Thyroid gland (tissue), 4 donors: ENCODE data around the gene EIF3J. TPM values are rescaled to one million over a fixed set of nuclear protein-coding genes. Genes with fewer than 3 reads are reported as not detected.

Source experiments
- DNase-seq, 2 donors: peaks; one replicate each; pipeline ENCODE4 v3.0.0-alpha.2; 2019
- H3K27ac ChIP-seq, 3 donors: fragments of 200-600 bp; sonication (generic); 1 replicate in 2 of 3; 2 replicates in 1 of 3; pipeline ENCODE4 v1.5.1; 2016 to 2019; ENCODE audit warnings: mild to moderate bottlenecking in 1 of 3, moderate library complexity in 1 of 3
- H3K27me3 ChIP-seq: fragments of 200-600 bp; sonication (generic); one replicate; pipeline ENCODE4 v1.5.1; 2019
- H3K36me3 ChIP-seq, 2 donors: fragments of 200-600 bp; sonication (generic); one replicate each; pipeline ENCODE4 v1.5.1; 2016 to 2019
- H3K4me1 ChIP-seq, 2 donors: fragments of 200-600 bp; sonication (generic); one replicate each; pipeline ENCODE4 v1.5.1; 2017 to 2019
- H3K4me3 ChIP-seq, 3 donors: fragments of 200-600 bp; sonication (generic); replicated peaks in 1 of 3; 1 replicate in 2 of 3; 2 replicates in 1 of 3; pipeline ENCODE4 v1.5.1; 2016; ENCODE audit warnings: mild to moderate bottlenecking in 1 of 3
- H3K9me3 ChIP-seq: fragments of 200-600 bp; sonication (generic); one replicate; pipeline ENCODE4 v1.5.1; 2017
- CTCF ChIP-seq, 6 experiments: fragments of 200-600 bp in 3 of 6; fragments of 450-650 bp in 3 of 6; sonication (generic) in 3 of 6; IDR thresholded peaks; one replicate each; pipeline ENCODE4 v1.5.1; 2016 to 2019; ENCODE audit warnings: antibody characterized with exemption in 6 of 6, mild to moderate bottlenecking in 2 of 6, inconsistent platforms in 1 of 6, moderate library complexity in 1 of 6
- POLR2A ChIP-seq, 2 donors: fragments of 450-650 bp; IDR thresholded peaks; one replicate each; pipeline ENCODE4 v1.6.1; 2017; ENCODE audit warnings: antibody characterized with exemption in 2 of 2, mild to moderate bottlenecking in 2 of 2, moderate library complexity in 1 of 2
- WGBS, 2 donors: methylation state at CpG; one replicate each; pipeline ENCODE4 v1.1.5; 2017; 5-methylcytosine and 5-hydroxymethylcytosine counted together
- intact Hi-C: fragments of 100-400 bp; cut with DNase I; formaldehyde crosslinking; loops from one replicate; pipeline ENCODE4 v1.15.1; 2023
- total RNA-seq, 4 donors: library from RNA; depleted of rRNA; stranded (reverse); fragments of >200 nt; gene quantifications; one replicate each; pipeline ENCODE4 v1.2.3, GENCODE V29; 2016

Gene EIF3J
- total RNA-seq, 4 donors from 2014 or later: 36.7 to 50.7 (median 39.3) TPM

- no peak overlapping the region for H3K4me3 ChIP-seq
- peaks cover 6 to 9% of the 10 kb centered on the region in 2 donors for H3K36me3 ChIP-seq
- H3K27ac ChIP-seq: peak overlapping the region; percentile 94 to 97 (median 96)
- no peak for DNase-seq
- WGBS, 2 donors: 50 to 60% methylated on average over 1 of the region's 1 CpG
- H3K27me3 ChIP-seq: no peaks in the 10 kb centered on the region
- TF ChIP-seq POLR2A (IDR thresholded peaks at IDR 0.05) (no peak), CTCF (IDR thresholded peaks at IDR 0.05) (no peak)
- no peaks in the 10 kb centered on the region for H3K9me3 ChIP-seq
- intact Hi-C loops: no loop called here
- peaks cover 36 to 57% of the 10 kb centered on the region in 2 donors for H3K4me1 ChIP-seq
Measured at GRCh38 chr15:44598066-44598465, 61.1 kb downstream of the EIF3J start.

- Histone ChIP-seq H3K4me1 (peaks cover 36 to 49% of the 10 kb centered on the region in 2 donors), H3K4me3 (no peak overlapping the region), H3K27me3 (no peaks in the 10 kb centered on the region), H3K9me3 (no peaks in the 10 kb centered on the region), H3K36me3 (peaks cover 6 to 7% of the 10 kb centered on the region in 2 donors), H3K27ac (peak overlapping the region; percentile 94 to 97 (median 96))
- 69 to 73% methylated on average over 5 of the region's 5 CpGs for WGBS, 2 donors
- intact Hi-C loops: no loop called here
- DNase-seq: no peak
- TF ChIP-seq CTCF (IDR thresholded peaks at IDR 0.05) (no peak), POLR2A (IDR thresholded peaks at IDR 0.05) (no peak)
Measured at GRCh38 chr15:44598892-44599291, 61.9 kb downstream of the EIF3J start.

GRCh38 chr15:44603126-44603525, 66.2 kb downstream of the EIF3J start:
- H3K4me1 ChIP-seq: peaks cover 31 to 34% of the 10 kb centered on the region in 2 donors
- 95 to 100% methylated on average over 2 of the region's 2 CpGs for WGBS, 2 donors
- H3K4me3 ChIP-seq: no peak overlapping the region
- intact Hi-C loops: no loop called here
- H3K9me3 ChIP-seq: no peaks in the 10 kb centered on the region
- no peak for DNase-seq
- peak overlapping the region in 1 of 3 donors; percentile 19 for H3K27ac ChIP-seq
- peaks cover 7 to 12% of the 10 kb centered on the region in 2 donors for H3K36me3 ChIP-seq
- H3K27me3 ChIP-seq: no peaks in the 10 kb centered on the region
- TF ChIP-seq CTCF (IDR thresholded peaks at IDR 0.05) (no peak), POLR2A (IDR thresholded peaks at IDR 0.05) (no peak)

- peaks cover 9 to 16% of the 10 kb centered on the region in 2 donors for H3K36me3 ChIP-seq
- no peak for DNase-seq
- intact Hi-C loops: no loop called here
- H3K4me3 ChIP-seq: no peak overlapping the region
- H3K27me3 ChIP-seq: no peaks in the 10 kb centered on the region
- H3K9me3 ChIP-seq: no peaks in the 10 kb centered on the region
- peak overlapping the region; percentile 91 to 99 (median 97) for H3K27ac ChIP-seq
- peaks cover 21 to 28% of the 10 kb centered on the region in 2 donors for H3K4me1 ChIP-seq
- peak in 1 of 2 donors; percentile 47 for TF ChIP-seq POLR2A (IDR thresholded peaks at IDR 0.05)
- TF ChIP-seq CTCF (IDR thresholded peaks at IDR 0.05): no peak
- WGBS, 2 donors: 28 to 44% methylated on average over 1 of the region's 1 CpG
Measured at GRCh38 chr15:44606740-44607139, 69.8 kb downstream of the EIF3J start.

Other genes with a start within 250 kb of the EIF3J start
- 100 to 1,000 TPM; 156 to 185 (median 165) TPM for gene GOLM2, start 248.4 kb upstream of the EIF3J start, total RNA-seq
- gene CTDSPL2, start 109.5 kb upstream of the EIF3J start, total RNA-seq: 10 to 100 TPM; 26.7 to 71.4 (median 53.5) TPM
- gene SPG11, start 126.5 kb downstream of the EIF3J start, total RNA-seq: 100 to 1,000 TPM; 123 to 182 (median 168) TPM
- 1 to 10 TPM in 3 of 4 donors, under 1 TPM in 1; 0.22 to 3.8 (median 1.7) TPM for gene PATL2, start 174.2 kb downstream of the EIF3J start, total RNA-seq
- 1,000 to 10,000 TPM; 2,538 to 3,855 (median 2,897) TPM for gene B2M, start 174.4 kb downstream of the EIF3J start, total RNA-seq
- 10 to 100 TPM; 13.3 to 23.6 (median 15.9) TPM for gene TRIM69, start 199.4 kb downstream of the EIF3J start, total RNA-seq